Astrocyte of the spinal cord (primary cell): ENCODE data around the gene SPEG.
"Not testable (repeated sequence)": the region's sequence is repeated elsewhere in the genome, so short reads cannot be mapped to it uniquely, and the experiment has no call there.

Source experiments
- DNase-seq: peaks from one replicate; pipeline ENCODE4 v3.0.0; 2011; ENCODE audit warnings: low read depth, low spot score
- H3K4me3 ChIP-seq: 2 replicates; pipeline ENCODE4 v1.5.1; 2011; ENCODE audit warnings: low read depth, mild to moderate bottlenecking, low read length, moderate library complexity
- in situ Hi-C: cut with HindIII; loops from 2 replicates; pipeline ENCODE4 v1.10.0; 2017; ENCODE audit warnings: low sequenced_read_pairs
- TF ChIP-seq, protein P1 (sequence below): IDR thresholded peaks from 2 replicates; pipeline ENCODE4 v1.5.1; 2012; ENCODE audit warnings: low read depth, mild to moderate bottlenecking, low read length, inconsistent platforms

SPEG gene

DNA sequence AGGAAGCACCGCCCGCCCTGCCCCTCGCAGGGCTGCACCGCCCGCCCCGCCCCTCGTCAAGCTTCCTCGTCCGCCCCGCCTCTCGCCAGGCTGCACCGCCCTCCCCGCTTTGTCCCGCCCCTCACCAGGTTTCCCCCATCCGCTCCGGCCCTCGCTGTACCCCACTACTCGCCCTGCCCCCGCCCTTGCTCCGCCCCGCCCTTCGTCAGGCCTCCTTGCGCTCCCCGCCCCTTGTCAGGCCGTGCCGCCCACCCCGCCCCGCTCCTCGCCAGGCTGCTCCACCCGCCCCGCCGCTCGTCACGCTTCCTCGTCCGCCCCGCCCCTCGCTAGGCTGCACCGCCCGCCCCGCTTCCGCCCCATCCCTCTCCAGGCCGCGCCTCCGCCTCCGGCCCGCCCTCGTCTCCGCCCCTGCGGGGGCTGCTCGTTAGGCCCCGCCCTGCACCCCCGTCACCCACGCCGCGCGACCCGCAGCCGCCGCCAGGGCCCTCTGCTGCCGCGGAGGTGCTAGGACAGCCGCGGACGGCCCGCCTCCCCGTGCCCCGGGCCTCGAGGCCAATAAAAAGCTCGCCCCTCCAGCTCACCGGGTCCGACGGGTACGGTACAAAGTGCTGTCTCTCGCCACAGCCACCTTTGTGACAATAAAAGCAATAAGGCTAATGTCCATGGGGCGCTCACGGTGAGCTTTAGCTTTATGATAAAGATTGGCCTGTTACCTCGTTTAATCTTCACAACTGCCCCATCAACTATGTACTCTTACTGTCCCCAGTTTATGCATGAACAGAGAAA is 46.3 kb upstream of the SPEG start:
- H3K4me3 ChIP-seq, result peak overlapping the region; percentile 37
- in situ Hi-C loops, result no loop called here
- TF ChIP-seq, protein P1, sequence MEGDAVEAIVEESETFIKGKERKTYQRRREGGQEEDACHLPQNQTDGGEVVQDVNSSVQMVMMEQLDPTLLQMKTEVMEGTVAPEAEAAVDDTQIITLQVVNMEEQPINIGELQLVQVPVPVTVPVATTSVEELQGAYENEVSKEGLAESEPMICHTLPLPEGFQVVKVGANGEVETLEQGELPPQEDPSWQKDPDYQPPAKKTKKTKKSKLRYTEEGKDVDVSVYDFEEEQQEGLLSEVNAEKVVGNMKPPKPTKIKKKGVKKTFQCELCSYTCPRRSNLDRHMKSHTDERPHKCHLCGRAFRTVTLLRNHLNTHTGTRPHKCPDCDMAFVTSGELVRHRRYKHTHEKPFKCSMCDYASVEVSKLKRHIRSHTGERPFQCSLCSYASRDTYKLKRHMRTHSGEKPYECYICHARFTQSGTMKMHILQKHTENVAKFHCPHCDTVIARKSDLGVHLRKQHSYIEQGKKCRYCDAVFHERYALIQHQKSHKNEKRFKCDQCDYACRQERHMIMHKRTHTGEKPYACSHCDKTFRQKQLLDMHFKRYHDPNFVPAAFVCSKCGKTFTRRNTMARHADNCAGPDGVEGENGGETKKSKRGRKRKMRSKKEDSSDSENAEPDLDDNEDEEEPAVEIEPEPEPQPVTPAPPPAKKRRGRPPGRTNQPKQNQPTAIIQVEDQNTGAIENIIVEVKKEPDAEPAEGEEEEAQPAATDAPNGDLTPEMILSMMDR, result peak; percentile 56
- DNase-seq, result peak; percentile 97

DNA sequence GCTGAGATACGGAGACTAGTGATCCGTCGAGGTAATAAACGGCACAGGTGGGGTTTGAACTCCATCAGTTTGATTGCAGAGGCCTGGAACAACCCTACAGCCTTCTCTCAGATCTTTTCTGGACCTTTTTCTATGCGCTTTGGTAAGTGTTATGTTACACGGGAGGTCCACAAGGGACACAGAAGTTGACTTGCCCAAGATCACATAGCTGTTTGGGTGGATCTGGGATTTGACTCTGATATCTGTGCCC is 45.8 kb upstream of the SPEG start:
- TF ChIP-seq, protein P1, result no peak
- no peak for DNase-seq
- peak overlapping the region; percentile 37 for H3K4me3 ChIP-seq
- in situ Hi-C loops, result no loop called here

DNA sequence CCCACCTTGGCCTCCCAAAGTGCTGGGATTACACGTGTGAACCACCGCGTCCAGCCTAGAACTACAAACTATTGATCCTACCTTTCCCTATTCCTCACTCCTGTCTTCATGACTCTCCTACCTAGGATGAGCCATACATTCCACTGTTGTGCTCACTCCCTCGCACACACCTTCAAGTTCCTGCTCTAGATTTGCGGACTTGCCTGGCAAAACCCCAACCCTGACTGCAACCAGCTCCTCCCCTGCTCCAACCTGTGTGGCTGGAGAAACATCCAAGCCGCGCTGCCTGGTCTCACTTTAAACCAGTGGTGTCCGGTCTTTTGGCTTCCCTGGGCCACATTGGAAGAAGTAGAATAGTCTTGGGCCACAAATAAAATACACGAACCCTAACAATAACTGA is 41.9 kb upstream of the SPEG start:
- no peak overlapping the region for H3K4me3 ChIP-seq
- in situ Hi-C loops, result no loop called here
- TF ChIP-seq, protein P1, result no peak
- DNase-seq, result no peak

DNA sequence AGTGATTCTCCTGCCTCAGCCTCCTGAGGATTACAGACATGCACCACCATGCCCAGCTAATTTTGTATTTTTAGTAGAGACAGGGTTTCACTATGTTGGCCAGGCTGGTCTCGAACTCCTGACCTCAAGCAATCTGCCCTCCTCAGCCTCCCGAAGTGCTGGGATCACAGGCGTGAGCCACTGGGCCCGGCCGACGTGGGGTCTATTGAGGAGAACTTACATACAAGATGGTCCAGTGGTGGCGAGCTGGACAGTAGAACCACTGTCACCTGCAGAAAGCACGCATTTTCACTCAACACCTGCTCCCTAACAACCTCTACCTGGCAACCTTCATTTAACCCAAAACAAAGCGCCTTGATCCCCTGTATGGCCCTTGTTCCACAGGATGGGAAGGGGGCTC is 39.6 kb upstream of the SPEG start:
- in situ Hi-C loops, H3K4me3 ChIP-seq, DNase-seq: not testable (repeated sequence)

DNA sequence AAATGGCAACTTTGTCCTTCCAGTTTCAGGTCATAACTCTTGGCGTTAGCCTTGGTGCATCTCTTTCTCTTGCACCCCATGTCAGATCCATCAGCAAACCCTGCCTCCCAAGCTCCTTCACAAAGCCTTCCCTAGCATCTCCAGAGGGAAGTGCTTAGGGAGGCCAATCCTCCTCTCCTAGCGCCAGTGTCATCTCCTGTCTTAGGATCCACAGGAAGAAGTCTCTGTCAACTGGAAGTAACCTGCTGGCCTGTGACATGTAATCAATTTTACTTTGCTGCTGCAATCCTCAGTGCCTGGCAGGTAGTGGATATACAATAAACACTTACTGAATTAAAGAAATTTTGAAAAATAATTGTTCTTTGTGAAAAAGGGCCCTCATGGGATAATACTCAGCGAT is 39.0 kb upstream of the SPEG start:
- no peak for DNase-seq
- in situ Hi-C loops, result no loop called here
- TF ChIP-seq, protein P1, result no peak
- H3K4me3 ChIP-seq, result no peak overlapping the region

DNA sequence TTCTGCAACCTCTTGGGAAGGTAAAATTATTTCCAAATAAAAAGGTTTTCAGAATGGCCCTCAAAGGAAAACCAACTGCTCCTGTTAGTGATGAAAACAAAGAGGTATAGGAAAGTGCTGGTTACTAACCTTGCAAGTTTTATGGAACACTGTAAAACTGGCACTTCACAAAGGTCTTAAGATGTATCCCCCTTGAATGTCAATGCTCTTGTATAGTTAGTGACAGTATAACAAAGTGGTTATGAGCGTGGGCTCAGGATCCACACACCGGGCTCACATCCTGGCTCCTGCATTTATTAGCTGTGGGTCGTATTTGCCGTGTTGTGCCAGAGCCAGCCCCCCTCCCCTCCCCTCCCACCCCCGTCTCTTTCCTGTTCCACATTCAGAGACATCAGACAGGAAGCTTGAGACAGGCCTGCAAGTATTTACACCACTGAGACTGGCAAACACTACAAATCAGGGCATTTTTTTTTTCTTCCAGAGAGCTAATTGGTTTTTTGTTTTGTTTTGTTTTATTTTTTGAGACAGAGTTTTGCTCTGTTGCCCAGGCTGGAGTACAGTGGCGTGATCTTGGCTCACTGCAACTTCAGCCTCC is 37.7 kb upstream of the SPEG start:
- TF ChIP-seq, protein P1, result no peak
- in situ Hi-C loops, result no loop called here

DNA sequence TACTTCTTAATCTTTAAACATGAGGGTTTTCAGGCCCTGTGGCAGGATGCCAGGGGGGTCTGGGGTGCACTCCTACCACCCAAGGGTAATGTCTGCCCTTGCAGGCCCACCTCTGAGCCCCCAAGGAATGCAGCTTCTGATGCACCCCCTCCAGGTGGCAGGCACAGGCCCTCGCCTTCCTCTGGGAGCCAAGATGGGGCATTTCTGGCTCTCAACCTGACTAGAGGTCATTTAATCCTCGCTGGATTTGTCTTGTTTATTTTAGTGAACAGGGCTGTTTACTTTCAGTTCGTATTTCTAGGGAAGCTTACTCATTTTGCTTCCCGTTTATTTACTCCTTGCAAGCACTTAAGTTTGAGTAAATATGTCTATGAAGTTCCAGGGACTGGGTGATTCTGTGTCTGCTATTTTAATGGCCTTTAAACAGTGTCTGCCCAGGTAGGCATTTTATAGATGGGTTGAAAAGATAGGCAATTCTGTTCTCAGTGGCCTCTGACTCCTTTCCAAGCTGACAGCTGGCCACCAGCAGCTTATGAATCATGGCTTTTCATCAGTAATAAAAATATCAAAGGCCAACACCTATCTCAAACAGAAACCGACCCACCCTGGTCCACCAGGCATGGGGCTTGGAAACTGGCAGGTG is 35.8 kb upstream of the SPEG start:
- in situ Hi-C loops, result no loop called here
- TF ChIP-seq, protein P1, result no peak
- no peak for DNase-seq
- no peak overlapping the region for H3K4me3 ChIP-seq

More for the DNA sequence above, 37.7 kb upstream of the SPEG start:
- no peak for DNase-seq
- no peak overlapping the region for H3K4me3 ChIP-seq
